CD4-positive, alpha-beta T cell (primary cell): ENCODE data around the gene FGGY. TPM values are rescaled to one million over a fixed set of nuclear protein-coding genes. Genes with fewer than 3 reads are reported as not detected.

Source experiments
- ATAC-seq: fragments of 200-7000 bp; cut with Tn5 transposase; one replicate; pipeline ENCODE4 v1.10.0; 2022; ENCODE audit warnings: mild to moderate bottlenecking; ENCODE audit not compliant: poor library complexity
- CTCF ChIA-PET: fragments of 350-600 bp; sonication (Branson Sonifier 250); formaldehyde crosslinking; loops from one replicate; lab custom pipeline; 2021; ENCODE audit warnings: antibody characterized with exemption, inconsistent platforms; lab: Charles Lee
- POLR2A ChIA-PET: fragments of 350-600 bp; sonication (Branson Sonifier 250); formaldehyde crosslinking; loops from one replicate; lab custom pipeline; 2021; ENCODE audit warnings: antibody characterized with exemption, inconsistent platforms; lab: Charles Lee
- DNase-seq, 14 experiments: peaks; one replicate each; pipeline ENCODE4 v3.0.0-alpha.2; 2013 to 2020; ENCODE audit warnings: mixed read lengths in 2 of 14
- H3K27ac ChIP-seq, 2 donors: one replicate each; pipeline versions ENCODE4 v1.5.1 to v1.7.0; 2013; ENCODE audit warnings: low read length in 2 of 2, low read depth in 1 of 2, mild to moderate bottlenecking in 1 of 2
- H3K27me3 ChIP-seq, 2 experiments: 1 replicate in 1 of 2; 2 replicates in 1 of 2; pipeline versions ENCODE4 v1.6.1 to v1.7.0; 2013; ENCODE audit warnings: low read length in 2 of 2, control low read depth in 1 of 2, mild to moderate bottlenecking in 1 of 2, moderate library complexity in 1 of 2; ENCODE audit not compliant: insufficient read depth in 2 of 2, control insufficient read depth in 1 of 2
- H3K36me3 ChIP-seq: one replicate; pipeline ENCODE4 v1.6.1; 2013; ENCODE audit warnings: low read length, control low read depth; ENCODE audit not compliant: insufficient read depth
- H3K4me1 ChIP-seq: one replicate; pipeline ENCODE4 v1.6.1; 2013; ENCODE audit warnings: low read length, control low read depth; ENCODE audit not compliant: insufficient read depth
- H3K4me3 ChIP-seq: one replicate; pipeline ENCODE4 v1.5.1; 2013; ENCODE audit warnings: mild to moderate bottlenecking, low read length, moderate library complexity
- H3K9me3 ChIP-seq, 2 experiments: 1 replicate in 1 of 2; 2 replicates in 1 of 2; pipeline versions ENCODE4 v1.6.1 to v1.7.0; 2013; ENCODE audit warnings: low read length in 2 of 2, mild to moderate bottlenecking in 2 of 2, control low read depth in 1 of 2, moderate library complexity in 1 of 2; ENCODE audit not compliant: control insufficient read depth in 1 of 2, insufficient read depth in 1 of 2
- H3K27ac Mint-ChIP-seq: one replicate; pipeline ENCODE4 v1.8.0; 2020; ENCODE audit warnings: mixed read lengths
- H3K27me3 Mint-ChIP-seq: one replicate; pipeline ENCODE4 v1.8.0; 2021; ENCODE audit warnings: mixed read lengths
- H3K36me3 Mint-ChIP-seq: one replicate; pipeline ENCODE4 v1.8.0; 2021; ENCODE audit warnings: low read depth, mixed read lengths
- H3K4me1 Mint-ChIP-seq: one replicate; pipeline ENCODE4 v1.8.0; 2021; ENCODE audit warnings: low read depth, mixed read lengths
- H3K4me3 Mint-ChIP-seq: one replicate; pipeline ENCODE4 v1.8.0; 2020; ENCODE audit warnings: mild to moderate bottlenecking, mixed read lengths
- H3K9me3 Mint-ChIP-seq: one replicate; pipeline ENCODE4 v1.8.0; 2020; ENCODE audit warnings: mixed read lengths
- CTCF ChIP-seq: fragments of 200-600 bp; IDR thresholded peaks from one replicate; pipeline ENCODE4 v1.8.0; 2022; ENCODE audit warnings: antibody characterized with exemption, mild to moderate bottlenecking
- intact Hi-C, 2 experiments: fragments of 100-400 bp; cut with DNase I in 1 of 2; cut with micrococcal nuclease in 1 of 2; formaldehyde crosslinking; loops; one replicate each; pipeline versions ENCODE4 v1.15.1 to v1.9.0; 2023 to 2025; cut with DNase I, micrococcal nuclease
- total RNA-seq, 174 experiments: library from RNA in 2 of 174; stranded (reverse) in 2 of 174; gene quantifications; one replicate each; pipeline ENCODE4 v1.2.3 and lab custom pipeline; 2021 to 2026

The FGGY gene
- total RNA-seq, 2 experiments from 2014 or later, result 9.5 to 10.0 TPM

- Mint-ChIP-seq H3K27ac (no peak overlapping the region), H3K4me3 (no peak overlapping the region), H3K9me3 (peaks cover 15% of the 10 kb centered on the region), H3K27me3 (no peaks in the 10 kb centered on the region), H3K36me3 (peaks cover 5% of the 10 kb centered on the region), H3K4me1 (peaks cover under 1% of the 10 kb centered on the region)
- ATAC-seq, result no peak
- H3K36me3 ChIP-seq, result no peaks in the 10 kb centered on the region
- peaks cover 2% of the 10 kb centered on the region for H3K4me1 ChIP-seq
- H3K4me3 ChIP-seq, result no peak overlapping the region
- intact Hi-C loops, result no loop called here
- POLR2A ChIA-PET, result no interaction called here
- no peaks in the 10 kb centered on the region for H3K27me3 ChIP-seq
- no peak for DNase-seq
- no peak for TF ChIP-seq CTCF
- H3K9me3 ChIP-seq, result peaks cover 0 to 16% of the 10 kb centered on the region in 2 experiments
- no peak overlapping the region for H3K27ac ChIP-seq
- CTCF ChIA-PET, result no interaction called here
These were observed 5.4 kb downstream of the FGGY start for GRCh38 chr1:59302297-59302696.

- no peaks in the 10 kb centered on the region for H3K27me3 Mint-ChIP-seq
- peaks cover 15% of the 10 kb centered on the region for H3K9me3 Mint-ChIP-seq
- Histone ChIP-seq H3K27ac (no peak overlapping the region), H3K4me3 (no peak overlapping the region), H3K4me1 (no peaks in the 10 kb centered on the region), H3K27me3 (no peaks in the 10 kb centered on the region), H3K36me3 (no peaks in the 10 kb centered on the region), H3K9me3 (peaks cover 0 to 16% of the 10 kb centered on the region in 2 experiments)
- DNase-seq (no peak), ATAC-seq (no peak)
- no peak overlapping the region for H3K27ac Mint-ChIP-seq
- peaks cover 5% of the 10 kb centered on the region for H3K36me3 Mint-ChIP-seq
- intact Hi-C loops, result no loop called here
- CTCF ChIA-PET, result no interaction called here
- POLR2A ChIA-PET, result no interaction called here
- no peaks in the 10 kb centered on the region for H3K4me1 Mint-ChIP-seq
- no peak overlapping the region for H3K4me3 Mint-ChIP-seq
- TF ChIP-seq CTCF, result no peak
These were observed 6.0 kb downstream of the FGGY start for GRCh38 chr1:59302871-59303270.

GRCh38 chr1:59305188-59305587, 8.3 kb downstream of the FGGY start:
- Mint-ChIP-seq H3K27ac (no peak overlapping the region), H3K4me3 (no peak overlapping the region), H3K9me3 (peaks cover 15% of the 10 kb centered on the region), H3K27me3 (no peaks in the 10 kb centered on the region), H3K36me3 (peaks cover 5% of the 10 kb centered on the region), H3K4me1 (no peaks in the 10 kb centered on the region)
- DNase-seq (no peak), ATAC-seq (no peak)
- ChIA-PET POLR2A (no interaction called here), CTCF (no interaction called here)
- Histone ChIP-seq H3K36me3 (no peaks in the 10 kb centered on the region), H3K9me3 (peaks cover 0 to 16% of the 10 kb centered on the region in 2 experiments), H3K4me3 (no peak overlapping the region), H3K27ac (no peak overlapping the region), H3K27me3 (no peaks in the 10 kb centered on the region), H3K4me1 (no peaks in the 10 kb centered on the region)
- TF ChIP-seq CTCF, result no peak
- intact Hi-C loops, result no loop called here
